BLaER1 (cell line): Measurements from ENCODE around the gene RAD23B.
"Not testable (repeated sequence)": the region's sequence is repeated elsewhere in the genome, so short reads cannot be mapped to it uniquely, and the experiment has no call there.

Experiments used
- H3K27ac ChIP-seq: shearing (Covaris generic); formaldehyde crosslinking; 2 replicates; pipeline ENCODE4 v1.8.1; 2022
- H3K27me3 ChIP-seq: shearing (Covaris generic); formaldehyde crosslinking; 2 replicates; pipeline ENCODE4 v1.8.1; 2022
- H3K36me3 ChIP-seq: shearing (Covaris generic); formaldehyde crosslinking; 2 replicates; pipeline ENCODE4 v1.8.1; 2022
- H3K4me1 ChIP-seq: shearing (Covaris generic); formaldehyde crosslinking; 2 replicates; pipeline ENCODE4 v1.8.1; 2022
- H3K4me2 ChIP-seq: shearing (Covaris generic); formaldehyde crosslinking; 2 replicates; pipeline ENCODE4 v1.8.1; 2022
- H3K4me3 ChIP-seq: shearing (Covaris generic); formaldehyde crosslinking; 2 replicates; pipeline ENCODE4 v1.8.1; 2022
- H3K9ac ChIP-seq: shearing (Covaris generic); formaldehyde crosslinking; 2 replicates; pipeline ENCODE4 v1.8.1; 2022
- H3K9me3 ChIP-seq: shearing (Covaris generic); formaldehyde crosslinking; 2 replicates; pipeline ENCODE4 v1.8.1; 2022
- H4K20me1 ChIP-seq: shearing (Covaris generic); formaldehyde crosslinking; 2 replicates; pipeline ENCODE4 v1.8.1; 2022
- Cebpa-rat ChIP-seq: shearing (Covaris generic); IDR thresholded peaks from 2 replicates; pipeline ENCODE4 v1.8.1; 2022

Gene RAD23B

GRCh38 chr9:107248714-107249113 is 34.4 kb upstream of the RAD23B start:
- H3K4me2 ChIP-seq, result no peak overlapping the region
- H3K9ac ChIP-seq, result no peak overlapping the region

GRCh38 chr9:107249131-107249533 is 33.9 kb upstream of the RAD23B start:
- Histone ChIP-seq H3K27ac (no peak overlapping the region), H3K4me1 (peaks cover 7% of the 10 kb centered on the region; the same call in 1 of the 2 replicates), H3K9ac (no peak overlapping the region), H3K27me3 (no peaks in the 10 kb centered on the region), H3K4me2 (no peak overlapping the region), H3K9me3 (no peaks in the 10 kb centered on the region), H4K20me1 (no peaks in the 10 kb centered on the region), H3K36me3 (no peaks in the 10 kb centered on the region), H3K4me3 (no peak overlapping the region)
- no peak for TF ChIP-seq Cebpa-rat

More at GRCh38 chr9:107248714-107249113, 34.4 kb upstream of the RAD23B start:
- Histone ChIP-seq H3K4me3 (no peak overlapping the region), H3K36me3 (no peaks in the 10 kb centered on the region), H4K20me1 (no peaks in the 10 kb centered on the region), H3K9me3 (no peaks in the 10 kb centered on the region), H3K27me3 (no peaks in the 10 kb centered on the region), H3K4me1 (peaks cover 7% of the 10 kb centered on the region; the same call in 1 of the 2 replicates), H3K27ac (no peak overlapping the region)
- TF ChIP-seq Cebpa-rat, result no peak

- H3K9ac ChIP-seq, result no peak overlapping the region
- peaks cover 7% of the 10 kb centered on the region; the same call in 1 of the 2 replicates for H3K4me1 ChIP-seq
- H3K27me3 ChIP-seq, result no peaks in the 10 kb centered on the region
- H4K20me1 ChIP-seq, result no peaks in the 10 kb centered on the region
- no peak for TF ChIP-seq Cebpa-rat
- H3K27ac ChIP-seq, result no peak overlapping the region
- H3K36me3 ChIP-seq, result no peaks in the 10 kb centered on the region
- no peak overlapping the region for H3K4me2 ChIP-seq
- no peak overlapping the region for H3K4me3 ChIP-seq
- H3K9me3 ChIP-seq, result no peaks in the 10 kb centered on the region
Observed at GRCh38 chr9:107249665-107250285, 33.3 kb upstream of the RAD23B start.

GRCh38 chr9:107251756-107252322 is 31.2 kb upstream of the RAD23B start:
- Histone ChIP-seq H3K9me3 (no peaks in the 10 kb centered on the region), H3K4me2 (no peak overlapping the region), H3K36me3 (no peaks in the 10 kb centered on the region), H3K4me3 (no peak overlapping the region), H3K27ac (no peak overlapping the region), H3K9ac (no peak overlapping the region), H3K4me1 (0 out of 2 replicates have a peak, but pooled peaks cover under 1% of the 10 kb centered on the region), H3K27me3 (no peaks in the 10 kb centered on the region), H4K20me1 (no peaks in the 10 kb centered on the region)
- no peak for TF ChIP-seq Cebpa-rat

DNA sequence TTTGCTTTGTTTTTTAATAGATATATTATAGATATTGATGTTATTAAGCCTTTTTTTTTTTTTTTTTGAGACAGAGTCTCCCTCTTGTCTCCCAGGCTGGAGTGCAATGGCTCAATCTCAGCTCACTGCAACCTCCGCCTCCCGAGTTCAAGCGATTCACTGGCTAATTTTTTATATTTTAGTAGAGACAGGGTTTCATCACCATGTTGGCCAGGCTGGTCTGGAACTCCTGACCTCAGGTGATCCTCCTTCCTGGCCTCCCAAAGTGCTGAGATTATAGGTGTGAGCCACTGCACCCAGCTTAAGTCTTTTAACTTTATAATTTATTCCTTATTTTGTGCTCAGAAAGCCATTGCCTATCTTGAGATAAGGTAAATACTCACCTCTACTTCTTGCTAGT is 24.2 kb upstream of the RAD23B start:
- Histone ChIP-seq H3K9ac (no peak overlapping the region), H3K4me1 (peaks cover 21% of the 10 kb centered on the region), H4K20me1 (peaks cover 14% of the 10 kb centered on the region), H3K4me2 (no peak overlapping the region), H3K36me3 (no peaks in the 10 kb centered on the region), H3K27me3 (no peaks in the 10 kb centered on the region), H3K9me3 (no peaks in the 10 kb centered on the region), H3K4me3 (no peak overlapping the region), H3K27ac (no peak overlapping the region)
- TF ChIP-seq Cebpa-rat, result no peak

DNA sequence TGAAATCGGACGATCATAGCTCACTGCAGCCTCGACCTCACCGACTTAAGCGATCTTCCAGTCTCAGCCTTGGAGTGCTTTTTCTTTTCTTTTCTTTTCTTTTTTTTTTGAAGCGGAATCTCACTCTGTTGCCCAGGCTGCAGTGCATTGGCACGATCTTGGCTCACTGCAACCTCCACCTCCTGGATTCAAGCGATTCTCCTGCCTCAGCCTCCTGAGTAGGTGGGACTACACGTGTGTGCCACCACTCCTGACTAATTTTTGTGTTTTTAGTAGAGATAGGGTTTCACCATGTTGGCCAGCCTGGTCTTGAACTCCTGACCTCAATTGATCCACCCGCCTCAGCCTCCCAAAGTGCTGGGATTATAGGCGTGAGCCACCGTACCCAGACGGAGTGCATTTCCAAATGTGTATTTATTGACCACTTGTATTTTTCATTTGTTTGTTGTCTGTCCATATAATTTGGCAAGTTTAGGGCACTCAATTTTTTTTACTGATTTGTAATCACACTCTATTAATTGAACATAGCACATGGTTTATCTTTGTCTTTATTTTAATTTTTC is 23.2 kb upstream of the RAD23B start:
- not testable (repeated sequence) for H3K9ac ChIP-seq, H3K9me3 ChIP-seq, H3K4me3 ChIP-seq, H3K27ac ChIP-seq, H3K36me3 ChIP-seq, H3K27me3 ChIP-seq
- Histone ChIP-seq H4K20me1 (peaks cover 14% of the 10 kb centered on the region), H3K4me2 (peak overlapping the region; percentile 76), H3K4me1 (peaks cover 21% of the 10 kb centered on the region)

- Histone ChIP-seq H3K4me1 (peaks cover 21% of the 10 kb centered on the region), H4K20me1 (peaks cover 14% of the 10 kb centered on the region), H3K9me3 (no peaks in the 10 kb centered on the region; the same call in 1 of the 2 replicates), H3K27ac (no peak overlapping the region), H3K27me3 (no peaks in the 10 kb centered on the region), H3K4me2 (peak overlapping the region; percentile 76), H3K9ac (no peak overlapping the region), H3K4me3 (no peak overlapping the region), H3K36me3 (no peaks in the 10 kb centered on the region)
- no peak for TF ChIP-seq Cebpa-rat
Observed at GRCh38 chr9:107260437-107261081, 22.5 kb upstream of the RAD23B start.

DNA sequence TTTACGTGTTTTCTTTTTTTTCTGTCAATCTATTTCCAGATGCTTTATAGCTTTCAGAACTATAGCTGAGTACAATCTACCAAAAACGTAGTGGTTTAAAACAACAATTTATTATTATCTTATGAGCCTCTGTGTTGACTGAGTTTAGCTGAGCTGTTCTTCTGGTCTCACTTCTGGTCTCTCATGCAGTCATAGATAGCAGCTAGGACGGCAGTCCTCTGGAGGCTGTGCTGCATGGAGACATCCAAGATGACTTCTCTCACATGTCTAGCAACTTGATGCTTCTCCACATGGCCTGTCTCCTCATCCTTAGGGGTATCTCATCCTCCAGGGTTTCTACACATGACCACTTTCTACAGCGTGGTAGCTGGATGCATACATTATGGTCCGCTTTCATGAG is 22.0 kb upstream of the RAD23B start:
- H4K20me1 ChIP-seq, result peaks cover 14% of the 10 kb centered on the region
- H3K9ac ChIP-seq, result no peak overlapping the region
- peaks cover 21% of the 10 kb centered on the region for H3K4me1 ChIP-seq
- no peak for TF ChIP-seq Cebpa-rat
- H3K27ac ChIP-seq, result no peak overlapping the region
- peak overlapping the region; percentile 76 for H3K4me2 ChIP-seq
- H3K36me3 ChIP-seq, result no peaks in the 10 kb centered on the region
- no peak overlapping the region for H3K4me3 ChIP-seq
- H3K27me3 ChIP-seq, result no peaks in the 10 kb centered on the region
- no peaks in the 10 kb centered on the region; the same call in 1 of the 2 replicates for H3K9me3 ChIP-seq

- Histone ChIP-seq H3K4me3 (no peak overlapping the region), H3K9ac (no peak overlapping the region), H3K9me3 (no peaks in the 10 kb centered on the region; the same call in 1 of the 2 replicates), H4K20me1 (peaks cover 14% of the 10 kb centered on the region), H3K27me3 (no peaks in the 10 kb centered on the region), H3K4me1 (peaks cover 21% of the 10 kb centered on the region), H3K4me2 (no peak overlapping the region), H3K36me3 (no peaks in the 10 kb centered on the region), H3K27ac (no peak overlapping the region)
- TF ChIP-seq Cebpa-rat, result no peak
Observed at GRCh38 chr9:107263289-107263688, 19.8 kb upstream of the RAD23B start.
